Left ventricle myocardium inferior (tissue), 1 donor: Measurements from ENCODE around the gene NFASC. TPM values are rescaled to one million over a fixed set of nuclear protein-coding genes. Genes with fewer than 3 reads are reported as not detected.
A peak's percentile ranks its signal among the peaks of the same experiment; 100 is the strongest.

Experiments used
- DNase-seq: peaks from one replicate; pipeline ENCODE4 v3.0.0-alpha.2; 2020
- H3K27ac ChIP-seq: fragments of 200-600 bp; replicated peaks from 2 replicates; pipeline ENCODE4 v1.8.0; 2021
- H3K27me3 ChIP-seq: fragments of 200-600 bp; 2 replicates; pipeline ENCODE4 v1.8.0; 2021; ENCODE audit warnings: low read depth
- H3K36me3 ChIP-seq: fragments of 200-600 bp; 2 replicates; pipeline ENCODE4 v1.8.0; 2021
- H3K4me1 ChIP-seq: fragments of 200-600 bp; 2 replicates; pipeline ENCODE4 v1.8.0; 2021
- H3K4me3 ChIP-seq: fragments of 200-600 bp; 2 replicates; pipeline ENCODE4 v1.8.0; 2021; ENCODE audit warnings: mild to moderate bottlenecking, moderate library complexity
- H3K9me3 ChIP-seq: fragments of 200-600 bp; replicated peaks from 2 replicates; pipeline ENCODE4 v1.8.0; 2021
- CTCF ChIP-seq: fragments of 200-600 bp; IDR thresholded peaks from 2 replicates; pipeline ENCODE4 v1.8.0; 2021; ENCODE audit warnings: antibody characterized with exemption, mild to moderate bottlenecking, borderline replicate concordance
- intact Hi-C: fragments of 100-400 bp; cut with micrococcal nuclease; formaldehyde crosslinking; loops from one replicate; pipeline ENCODE4 v1.11.0; 2022
- total RNA-seq: library from RNA; stranded (reverse); fragmentation: NEBNext Ultra II Directional; extraction: Animal tissue kit (Norgen Biotek cat#: 25700); gene quantifications from one replicate; pipeline ENCODE4 v1.2.1, GENCODE V29; 2021
- donor health status: DM: no; HTN: yes; CAD: no; lungs with severe emphysema.

Gene NFASC
- total RNA-seq, 1 donor from 2014 or later: 8.2 TPM

- H3K27me3 ChIP-seq: peaks cover 54% of the 10 kb centered on the region
- H3K27ac ChIP-seq: peak overlapping the region; percentile 81
- TF ChIP-seq CTCF: no peak
- H3K36me3 ChIP-seq: no peaks in the 10 kb centered on the region
- intact Hi-C loops: no loop called here
- no peaks in the 10 kb centered on the region for H3K9me3 ChIP-seq
- DNase-seq: no peak
- H3K4me1 ChIP-seq: peaks cover 50% of the 10 kb centered on the region
- no peak overlapping the region for H3K4me3 ChIP-seq
Observed at GRCh38 chr1:204883405-204883804, 12.7 kb downstream of the NFASC start.

- H3K27ac ChIP-seq: peak overlapping the region; percentile 81
- H3K4me1 ChIP-seq: peaks cover 63% of the 10 kb centered on the region
- peak; percentile 53 for DNase-seq
- no peaks in the 10 kb centered on the region for H3K9me3 ChIP-seq
- no peak for TF ChIP-seq CTCF
- no peaks in the 10 kb centered on the region for H3K36me3 ChIP-seq
- peaks cover 51% of the 10 kb centered on the region for H3K27me3 ChIP-seq
- intact Hi-C loops: no loop called here
- peak overlapping the region; percentile 39 for H3K4me3 ChIP-seq
Observed at GRCh38 chr1:204885288-204885711, 14.6 kb downstream of the NFASC start.

- Histone ChIP-seq H3K27me3 (peaks cover 51% of the 10 kb centered on the region), H3K4me3 (peak overlapping the region; percentile 39), H3K36me3 (no peaks in the 10 kb centered on the region), H3K9me3 (no peaks in the 10 kb centered on the region), H3K27ac (peak overlapping the region; percentile 81), H3K4me1 (peaks cover 62% of the 10 kb centered on the region)
- TF ChIP-seq CTCF: no peak
- intact Hi-C loops: no loop called here
- DNase-seq: no peak
Observed at GRCh38 chr1:204885790-204886189, 15.1 kb downstream of the NFASC start.

- no peaks in the 10 kb centered on the region for H3K36me3 ChIP-seq
- H3K27ac ChIP-seq: peak overlapping the region; percentile 81
- peaks cover 58% of the 10 kb centered on the region for H3K4me1 ChIP-seq
- H3K9me3 ChIP-seq: no peaks in the 10 kb centered on the region
- intact Hi-C loops: no loop called here
- no peak for DNase-seq
- H3K4me3 ChIP-seq: no peak overlapping the region
- peaks cover 65% of the 10 kb centered on the region for H3K27me3 ChIP-seq
- TF ChIP-seq CTCF: no peak
Observed at GRCh38 chr1:204887846-204888245, 17.2 kb downstream of the NFASC start.

- peaks cover 58% of the 10 kb centered on the region for H3K4me1 ChIP-seq
- H3K9me3 ChIP-seq: no peaks in the 10 kb centered on the region
- peaks cover 64% of the 10 kb centered on the region for H3K27me3 ChIP-seq
- H3K36me3 ChIP-seq: no peaks in the 10 kb centered on the region
- TF ChIP-seq CTCF: no peak
- intact Hi-C loops: no loop called here
- H3K4me3 ChIP-seq: no peak overlapping the region
- no peak for DNase-seq
- peak overlapping the region; percentile 81 for H3K27ac ChIP-seq
Observed at GRCh38 chr1:204888294-204888693, 17.6 kb downstream of the NFASC start.
